ENCODE data around the gene MCRIP1. TPM values are rescaled to one million over a fixed set of nuclear protein-coding genes. Genes with fewer than 3 reads are reported as not detected.

MCRIP1 gene
- total RNA-seq, 4 donors from 2014 or later = 23.3 to 44.0 (median 33.2) TPM

- Histone ChIP-seq H3K36me3 (no peaks in the 10 kb centered on the region), H3K27me3 (peaks cover 79% of the 10 kb centered on the region), H3K4me1 (peaks cover 0 to 14% (median 8%) of the 10 kb centered on the region in 4 donors), H3K27ac (no peak overlapping the region), H3K9me3 (no peaks in the 10 kb centered on the region), H3K4me3 (no peak overlapping the region)
- no peak for DNase-seq
- in situ Hi-C loops (cut with MboI; ENCODE audit: low pct_ligation_motif_present in 1 of 4, low pct_unique_long_range_greater_than_20kb in 1 of 4, low sequenced_read_pairs in 3 of 4) (no loop called here), intact Hi-C loops (cut with DNase I; ENCODE audit: low total_unique reads) (no loop called here)
- WGBS, 2 donors (ENCODE audit: low coverage in 1 of 2) = 76 to 78% methylated on average over 6 to 9 of the region's 9 CpGs
- no peak for TF ChIP-seq EP300 (IDR thresholded peaks at IDR 0.05; ENCODE audit: low read depth)
- no peak for TF ChIP-seq POLR2AphosphoS5 (IDR thresholded peaks at IDR 0.05)
- no peak for TF ChIP-seq POLR2A (IDR thresholded peaks at IDR 0.05)
- no peak for TF ChIP-seq CTCF (IDR thresholded peaks at IDR 0.05)
Measured at GRCh38 chr17:81802048-81802758, 30.9 kb downstream of the MCRIP1 start.

GRCh38 chr17:81801327-81801726 is 31.8 kb downstream of the MCRIP1 start:
- no peak overlapping the region for H3K4me3 ChIP-seq
- no peak overlapping the region for H3K27ac ChIP-seq
- peaks cover 0 to 14% (median 8%) of the 10 kb centered on the region in 4 donors for H3K4me1 ChIP-seq
- TF ChIP-seq EP300 (IDR thresholded peaks at IDR 0.05; ENCODE audit: low read depth) (no peak), POLR2A (IDR thresholded peaks at IDR 0.05) (no peak)
- H3K9me3 ChIP-seq = no peaks in the 10 kb centered on the region
- 85% methylated on average over 9 of the region's 9 CpGs; no CpG with 5 or more reads in 1 of the 2 donors for WGBS, 2 donors (ENCODE audit: low coverage in 1 of 2)
- DNase-seq = no peak
- intact Hi-C loops (cut with DNase I; ENCODE audit: low total_unique reads) = no loop called here
- in situ Hi-C loops (cut with MboI; ENCODE audit: low pct_ligation_motif_present in 1 of 4, low pct_unique_long_range_greater_than_20kb in 1 of 4, low sequenced_read_pairs in 3 of 4) = no loop called here
- no peaks in the 10 kb centered on the region for H3K36me3 ChIP-seq
- H3K27me3 ChIP-seq = peaks cover 70% of the 10 kb centered on the region

DNA sequence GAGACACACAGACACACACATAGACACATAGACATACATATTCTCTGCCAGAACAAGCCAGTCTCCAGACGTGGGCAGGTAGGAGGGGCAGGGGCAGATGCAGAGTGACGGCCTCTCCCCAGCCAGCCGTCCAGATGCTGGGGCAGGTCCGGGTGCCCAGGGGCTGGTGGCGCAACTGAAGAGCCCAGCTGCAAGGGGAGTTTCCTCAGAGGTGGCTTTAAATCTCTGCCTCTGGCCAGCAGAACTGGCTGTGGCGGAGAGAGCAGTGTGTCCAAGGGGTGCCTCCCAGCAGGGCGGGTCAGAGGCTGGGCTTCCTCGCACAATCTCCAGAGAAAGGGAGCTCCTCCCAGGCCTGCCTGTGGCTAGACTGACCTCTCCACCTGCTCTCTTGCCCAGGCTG is 38.6 kb downstream of the MCRIP1 start:
- intact Hi-C loops (cut with DNase I; ENCODE audit: low total_unique reads) (no loop called here), in situ Hi-C loops (cut with MboI; ENCODE audit: low pct_ligation_motif_present in 1 of 4, low pct_unique_long_range_greater_than_20kb in 1 of 4, low sequenced_read_pairs in 3 of 4) (no loop called here)
- H3K4me3 ChIP-seq = no peak overlapping the region
- H3K27me3 ChIP-seq = peaks cover 13% of the 10 kb centered on the region
- 25% methylated on average over 5 of the region's 8 CpGs; no CpG with 5 or more reads in 1 of the 2 donors for WGBS, 2 donors (ENCODE audit: low coverage in 1 of 2)
- no peak overlapping the region for H3K27ac ChIP-seq
- TF ChIP-seq EP300 (IDR thresholded peaks at IDR 0.05; ENCODE audit: low read depth) (no peak), CTCF (IDR thresholded peaks at IDR 0.05) (no peak), POLR2A (IDR thresholded peaks at IDR 0.05) (no peak), POLR2AphosphoS5 (IDR thresholded peaks at IDR 0.05) (no peak)
- peaks cover 0 to 7% (median 0%) of the 10 kb centered on the region in 4 donors for H3K4me1 ChIP-seq
- peak; percentile 59 for DNase-seq
- H3K9me3 ChIP-seq = no peaks in the 10 kb centered on the region
- H3K36me3 ChIP-seq = no peaks in the 10 kb centered on the region

DNA sequence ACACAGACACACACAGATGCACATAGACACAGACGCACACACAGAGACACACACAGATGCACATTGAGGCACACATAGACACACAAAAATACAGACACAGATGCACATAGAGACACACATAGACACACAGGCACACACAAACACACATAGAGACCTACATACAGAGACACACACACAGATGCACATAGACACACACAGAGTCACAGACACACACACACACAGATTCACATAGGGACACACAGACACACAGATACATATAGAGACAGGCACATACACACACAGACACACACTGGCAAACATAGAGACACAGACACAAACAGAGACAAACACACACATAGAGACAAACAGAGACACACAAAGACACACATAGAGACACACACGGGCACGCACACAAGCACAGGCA is 39.0 kb downstream of the MCRIP1 start:
- Histone ChIP-seq H3K27ac (no peak overlapping the region), H3K4me3 (no peak overlapping the region), H3K4me1 (peaks cover 0 to 7% (median 0%) of the 10 kb centered on the region in 4 donors), H3K27me3 (peaks cover 9% of the 10 kb centered on the region), H3K36me3 (no peaks in the 10 kb centered on the region), H3K9me3 (no peaks in the 10 kb centered on the region)
- in situ Hi-C loops (cut with MboI; ENCODE audit: low pct_ligation_motif_present in 1 of 4, low pct_unique_long_range_greater_than_20kb in 1 of 4, low sequenced_read_pairs in 3 of 4) = no loop called here
- no peak for TF ChIP-seq CTCF (IDR thresholded peaks at IDR 0.05)
- no peak for DNase-seq
- intact Hi-C loops (cut with DNase I; ENCODE audit: low total_unique reads) = no loop called here
- WGBS, 2 donors (ENCODE audit: low coverage in 1 of 2) = 73 to 87% methylated on average over 2 to 3 of the region's 3 CpGs
